ENCODE measurements around the gene IGSF9.

GRCh38 chr1:159982280-159982679, 36.9 kb upstream of the IGSF9 start:
- no peak for TF ChIP-seq CTCF (IDR thresholded peaks at IDR 0.05; ENCODE audit: low read length)
- TF ChIP-seq EZH2 (optimal IDR thresholded peaks at IDR 0.05; ENCODE audit: low read depth, low read length) = no peak
- no peak for TF ChIP-seq EZH2phosphoT487 (IDR thresholded peaks at IDR 0.05; ENCODE audit: low read length)

Data from MM.1S (cell line).